Thyroid gland (tissue), 4 donors: ENCODE measurements around the gene DIP2B.
"Not testable (repeated sequence)": the region's sequence is repeated elsewhere in the genome, so short reads cannot be mapped to it uniquely, and the experiment has no call there.

Source experiments
- CTCF ChIP-seq, 6 experiments: fragments of 200-600 bp in 3 of 6; fragments of 450-650 bp in 3 of 6; sonication (generic) in 3 of 6; IDR thresholded peaks; one replicate each; pipeline ENCODE4 v1.5.1; 2016 to 2019; ENCODE audit warnings: antibody characterized with exemption in 6 of 6, mild to moderate bottlenecking in 2 of 6, inconsistent platforms in 1 of 6, moderate library complexity in 1 of 6
- POLR2A ChIP-seq, 2 donors: fragments of 450-650 bp; IDR thresholded peaks; one replicate each; pipeline ENCODE4 v1.6.1; 2017; ENCODE audit warnings: antibody characterized with exemption in 2 of 2, mild to moderate bottlenecking in 2 of 2, moderate library complexity in 1 of 2

- not testable (repeated sequence) for TF ChIP-seq CTCF, POLR2A (IDR thresholded peaks at IDR 0.05)
Measured at GRCh38 chr12:50543188-50543587, 38.4 kb downstream of the DIP2B start.
